Measurements from ENCODE around the gene H2BK1.

Gene H2BK1

DNA sequence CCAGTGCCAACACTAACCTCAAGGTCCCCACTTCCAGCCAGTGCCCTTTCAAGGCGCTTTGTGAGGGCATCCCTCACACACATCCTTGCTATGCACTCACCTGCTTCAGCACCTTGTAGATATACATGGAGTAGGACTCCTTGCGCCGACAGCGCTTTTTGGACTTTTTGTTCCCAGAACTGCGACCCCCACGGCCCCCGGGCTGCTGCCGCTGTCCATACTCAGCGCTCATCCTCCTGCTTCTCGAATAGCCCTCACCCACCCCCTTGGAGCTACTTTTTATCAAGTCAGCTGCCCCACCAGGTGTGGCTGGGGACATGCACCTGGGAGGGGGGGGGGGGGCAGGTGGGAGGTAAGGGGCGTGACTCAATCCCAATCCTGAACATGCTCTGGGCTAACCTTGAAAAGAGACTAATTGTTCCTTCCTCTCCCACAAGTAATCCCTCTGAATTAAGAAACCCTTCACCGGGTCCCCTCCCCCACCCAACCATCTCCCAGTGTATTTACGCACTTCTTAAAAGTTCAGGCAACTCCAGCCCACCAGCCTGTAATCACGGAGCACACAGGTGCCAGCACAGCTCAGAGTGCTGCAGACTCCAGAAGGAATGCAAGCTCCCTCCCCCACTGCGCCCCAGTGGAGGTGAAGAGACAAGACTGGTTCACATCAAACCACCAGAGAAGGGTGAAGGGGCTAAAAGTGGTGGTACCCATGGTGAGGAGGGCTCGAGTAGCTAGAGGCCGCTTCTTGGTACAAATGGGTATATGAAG is at the start of gene H2BK1:
H2BK1 (minus strand) TSS at position 402 of the 768 bp plus-strand sequence; CDS start at position 232, 170 bp downstream.
- DNase-seq (ENCODE audit: low read depth) = no peak

DNA sequence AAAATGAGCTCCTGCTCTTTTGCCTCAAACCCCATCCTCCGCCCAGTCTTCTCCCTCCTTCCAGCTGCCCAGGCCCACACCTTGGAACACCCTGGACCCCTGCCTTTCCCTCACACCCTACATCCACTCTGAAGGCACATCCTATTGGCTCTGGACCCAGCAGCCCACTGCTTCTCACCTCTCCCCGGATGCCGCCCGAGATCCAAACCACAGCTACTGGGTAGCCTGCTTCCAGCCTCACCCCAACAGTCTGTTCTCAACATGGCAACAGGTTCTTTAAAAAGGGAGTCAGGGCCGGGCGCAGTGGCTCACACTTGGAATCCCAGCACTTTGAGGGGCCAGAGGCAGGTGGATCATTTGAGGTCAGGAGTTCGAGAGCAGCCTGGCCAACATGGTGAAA is 47.7 kb upstream of the H2BK1 start:
- no peak for DNase-seq (ENCODE audit: low read depth)

DNA sequence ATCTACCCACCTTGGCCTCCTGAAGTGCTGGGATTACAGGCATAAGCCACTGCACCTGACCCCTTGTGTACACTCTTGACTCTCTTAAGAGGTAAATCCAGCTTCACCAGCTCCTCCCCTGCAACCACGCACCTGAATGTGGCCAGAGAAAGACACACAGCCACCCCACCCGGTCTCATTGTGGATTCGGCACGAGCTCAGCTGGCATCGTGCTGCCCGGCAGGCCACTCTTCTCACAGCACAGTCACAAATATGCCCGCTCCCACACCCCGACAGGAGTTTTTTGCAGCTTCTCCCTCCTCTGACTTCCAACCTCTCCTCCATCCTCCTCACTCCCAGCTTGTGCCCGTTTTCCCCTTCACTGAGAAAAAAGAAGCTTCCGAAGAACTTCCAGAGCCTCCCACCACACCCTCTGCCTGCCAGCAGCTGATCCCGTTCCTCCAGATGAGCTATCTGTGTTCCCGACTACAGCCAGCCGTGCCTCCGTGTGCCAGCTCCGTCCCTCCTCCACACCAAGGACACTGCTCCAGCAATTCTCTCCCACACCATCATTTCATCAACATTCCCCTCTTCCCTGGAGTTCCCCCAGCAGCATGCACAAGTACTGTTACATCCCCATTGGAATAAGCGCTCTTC is 46.2 kb upstream of the H2BK1 start:
- DNase-seq (ENCODE audit: low read depth) = no peak

DNA sequence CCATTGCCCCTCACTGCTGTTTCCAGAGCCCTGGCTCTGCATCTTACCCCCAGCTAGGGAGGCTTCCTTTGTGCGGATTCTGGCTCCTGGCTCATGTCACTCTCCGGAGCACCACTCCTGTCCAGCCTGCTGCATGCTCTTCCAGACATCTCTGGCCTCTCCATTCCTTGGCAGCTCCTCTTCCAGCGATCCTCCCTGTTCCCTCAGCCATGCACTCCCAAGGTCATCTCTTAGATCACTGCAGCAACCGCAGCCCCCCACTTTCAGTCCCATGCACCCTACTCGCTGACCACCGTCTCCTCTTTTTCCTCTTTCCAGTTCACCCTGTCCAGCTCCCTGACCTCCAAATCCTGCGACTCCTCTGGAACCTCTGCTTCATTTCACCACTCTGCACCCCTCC is 45.1 kb upstream of the H2BK1 start:
- no peak for DNase-seq (ENCODE audit: low read depth)

DNA sequence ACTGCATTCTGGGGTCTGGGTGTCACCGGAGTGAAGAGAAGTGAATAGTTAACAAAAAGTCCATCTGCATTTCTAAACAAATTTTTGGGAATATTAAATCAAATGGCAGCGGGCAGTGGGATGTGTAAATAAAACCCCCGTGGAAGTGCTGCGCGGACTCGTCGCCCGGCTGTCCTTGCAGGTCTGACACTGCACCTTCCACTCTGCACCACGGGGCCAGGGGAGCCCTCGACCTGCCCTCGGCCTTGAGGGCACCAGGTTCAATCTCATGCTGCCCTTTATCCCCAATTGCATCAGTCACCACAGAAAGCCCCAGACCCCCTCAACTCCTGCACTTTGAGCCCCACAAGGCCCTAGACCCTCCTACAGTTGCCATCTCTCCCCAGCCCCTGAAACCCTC is 44.6 kb upstream of the H2BK1 start:
- DNase-seq (ENCODE audit: low read depth) = no peak

DNA sequence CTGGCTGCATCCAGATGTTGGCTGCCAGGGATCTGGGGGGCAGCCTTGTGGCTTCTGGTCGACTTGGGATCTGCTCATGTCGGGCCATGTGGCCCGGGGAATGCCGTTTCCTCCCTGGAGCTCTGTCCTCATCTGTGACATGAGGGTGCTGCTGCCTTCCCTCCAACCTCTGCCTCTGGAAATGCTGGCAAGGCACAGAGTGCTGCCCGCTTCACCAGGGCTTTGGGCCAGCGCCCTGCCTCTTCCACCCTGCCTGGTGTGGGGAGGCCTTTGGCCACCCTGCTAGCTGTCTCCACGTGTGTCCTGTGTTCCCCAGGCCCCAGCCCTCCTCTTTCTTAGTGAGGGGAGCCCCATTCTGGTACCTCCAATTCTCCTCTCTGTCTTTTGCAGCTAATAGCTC is 44.0 kb upstream of the H2BK1 start:
- no peak for DNase-seq (ENCODE audit: low read depth)

DNA sequence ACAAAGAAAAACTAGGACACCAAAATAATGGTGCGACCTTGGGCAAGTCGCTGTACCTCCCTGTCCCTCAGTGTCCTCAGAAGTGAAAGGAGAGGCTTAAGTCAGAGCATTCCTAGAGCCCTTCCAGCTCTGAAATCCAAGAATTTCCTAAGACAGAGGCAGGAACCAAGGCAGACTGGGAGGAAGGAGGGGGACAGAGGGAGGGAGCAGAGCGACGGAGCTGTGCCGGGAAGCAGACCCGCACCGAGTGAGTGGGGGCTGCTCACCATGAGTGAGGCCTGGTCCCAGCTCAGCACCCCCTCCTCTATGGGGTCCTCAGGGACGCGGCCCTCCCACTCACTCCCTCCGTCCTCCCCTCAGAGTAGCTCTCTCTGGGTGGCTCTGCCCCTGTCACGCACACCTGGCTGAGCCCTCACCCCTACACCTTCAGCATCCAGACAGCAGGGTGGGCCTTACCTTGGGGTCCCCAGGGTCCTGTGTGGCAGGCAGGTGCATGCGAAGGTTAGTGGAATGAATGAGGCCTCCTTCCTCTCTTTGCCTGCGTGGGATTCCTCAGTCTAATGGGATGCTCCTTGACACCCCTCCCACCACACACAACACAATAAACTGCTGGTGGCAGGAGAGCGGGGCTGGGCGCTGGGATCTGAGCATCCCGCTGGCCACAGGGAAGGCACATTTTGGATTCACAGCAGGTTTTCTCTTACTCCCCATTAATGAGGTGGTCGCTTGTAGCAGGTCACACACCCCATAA is 42.8 kb upstream of the H2BK1 start:
- DNase-seq (ENCODE audit: low read depth) = no peak

DNA sequence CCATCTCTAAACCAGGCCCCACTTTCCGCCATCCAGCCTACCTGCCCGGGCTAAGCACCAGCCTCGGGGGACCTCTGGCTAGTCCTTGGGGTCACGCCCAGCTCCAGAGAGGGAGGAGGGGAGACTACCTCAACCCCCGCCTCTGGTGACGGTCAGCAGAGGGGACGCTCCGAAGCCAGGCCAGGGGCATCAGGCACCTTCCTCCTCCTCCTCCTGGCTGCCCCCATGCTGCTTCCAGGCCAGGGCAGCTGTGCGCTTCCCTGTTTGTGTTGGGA is 42.2 kb upstream of the H2BK1 start:
- no peak for DNase-seq (ENCODE audit: low read depth)

DNA sequence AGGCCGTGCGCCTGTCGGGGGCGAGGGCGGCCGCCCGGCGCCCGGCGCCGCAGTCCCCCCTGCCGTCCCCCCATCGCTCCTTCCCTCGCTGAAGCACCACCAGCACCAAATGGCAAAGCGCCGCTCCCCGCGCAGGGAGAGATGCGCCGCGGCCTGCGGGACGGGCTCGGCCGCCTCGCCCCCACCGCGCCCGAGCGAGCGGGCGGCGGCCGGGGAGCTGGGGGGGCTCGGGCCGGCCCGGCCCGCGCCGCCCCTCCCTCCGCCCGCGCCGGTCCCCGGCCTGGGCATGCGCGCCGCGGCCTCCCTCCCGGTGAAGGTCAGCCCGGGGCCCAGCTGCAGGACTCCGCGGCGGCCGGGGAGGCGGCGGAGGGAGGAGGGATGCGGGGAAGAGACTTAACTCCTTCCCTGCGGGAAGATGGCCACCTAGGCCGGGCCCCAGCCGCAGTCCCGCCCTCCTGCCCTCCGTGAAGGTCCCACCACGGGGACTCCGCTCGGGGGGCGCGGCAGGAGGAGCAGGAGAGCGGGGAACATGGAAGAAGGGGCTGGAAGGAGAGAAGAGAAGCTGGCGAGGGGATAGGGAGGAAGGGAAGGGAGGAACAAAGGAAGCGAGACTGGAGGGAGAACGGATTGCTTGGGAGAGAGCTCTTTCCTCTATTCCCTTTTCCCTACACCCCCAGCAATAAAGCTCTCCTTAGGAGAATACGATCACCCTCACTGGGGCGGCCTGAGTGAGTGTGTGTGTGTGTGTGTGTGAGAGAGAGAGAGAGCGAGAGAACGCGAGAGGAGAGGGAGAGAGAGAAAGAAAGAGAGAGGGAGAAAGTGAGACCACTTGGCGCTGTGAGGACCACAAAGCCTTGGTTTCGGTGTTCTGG is 41.6 kb upstream of the H2BK1 start:
- DNase-seq (ENCODE audit: low read depth) = no peak

DNA sequence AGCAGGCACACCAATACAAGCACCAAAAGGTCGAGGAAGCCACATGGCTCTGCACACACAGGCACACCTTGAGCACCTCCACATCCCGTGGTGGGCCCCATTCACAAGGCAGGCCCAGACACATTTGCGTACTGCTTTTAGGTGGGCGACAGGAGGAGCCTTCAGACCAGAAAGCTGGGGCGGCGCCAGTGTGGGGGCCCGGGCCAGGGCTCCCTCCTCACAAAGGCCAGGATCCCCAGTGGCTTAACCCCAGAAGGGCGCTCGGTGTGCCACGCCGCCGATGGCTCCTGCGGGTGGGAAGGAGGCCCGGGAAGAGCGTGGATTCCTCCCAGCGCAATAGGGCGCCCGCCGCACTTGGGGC is 41.0 kb upstream of the H2BK1 start:
- DNase-seq (ENCODE audit: low read depth) = no peak

DNA sequence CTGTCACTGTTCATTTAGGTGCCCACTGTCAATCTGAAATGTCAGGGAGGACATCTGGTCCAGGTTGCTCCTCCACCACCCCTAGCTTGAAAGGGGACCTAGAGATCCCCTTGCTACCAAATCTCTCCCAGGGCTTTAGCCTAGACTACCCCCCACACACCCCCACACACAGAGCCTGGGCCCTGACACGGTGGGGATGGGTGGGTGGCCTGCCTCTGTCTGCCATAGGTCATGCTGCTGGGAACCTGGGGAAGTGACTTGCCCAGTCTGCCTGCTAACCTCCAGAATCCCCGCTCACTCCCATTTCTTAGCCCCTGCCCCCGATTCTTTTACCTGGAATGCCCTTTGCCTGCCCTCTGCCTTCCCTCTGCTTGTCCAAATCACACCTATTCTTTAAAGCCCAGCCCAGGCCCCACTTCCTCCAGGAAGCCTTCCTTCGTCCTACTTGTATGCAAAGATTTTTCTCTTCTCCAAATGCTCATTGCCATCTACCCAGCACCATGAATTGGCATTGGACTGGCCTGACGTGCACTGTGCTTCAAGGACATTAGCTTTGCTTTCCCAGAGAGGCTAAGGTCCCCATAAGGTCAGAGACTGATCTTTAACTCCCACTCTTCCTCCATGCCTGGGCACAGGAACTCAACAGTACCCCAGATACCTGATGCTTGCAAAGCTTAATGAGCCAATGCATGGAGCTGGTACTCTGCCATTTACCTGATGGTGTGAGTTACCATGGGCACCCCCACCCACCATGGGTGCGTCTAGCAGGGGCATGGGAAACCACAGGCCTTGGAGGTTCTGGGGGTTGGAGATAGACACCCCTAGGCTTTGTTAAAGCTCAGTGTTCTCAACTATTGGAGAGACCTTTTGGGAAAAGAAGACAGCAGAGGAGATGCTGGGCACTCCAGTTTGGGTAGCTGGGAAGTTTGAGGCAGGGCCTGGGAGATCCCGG is 40.2 kb upstream of the H2BK1 start:
- DNase-seq (ENCODE audit: low read depth) = no peak

DNA sequence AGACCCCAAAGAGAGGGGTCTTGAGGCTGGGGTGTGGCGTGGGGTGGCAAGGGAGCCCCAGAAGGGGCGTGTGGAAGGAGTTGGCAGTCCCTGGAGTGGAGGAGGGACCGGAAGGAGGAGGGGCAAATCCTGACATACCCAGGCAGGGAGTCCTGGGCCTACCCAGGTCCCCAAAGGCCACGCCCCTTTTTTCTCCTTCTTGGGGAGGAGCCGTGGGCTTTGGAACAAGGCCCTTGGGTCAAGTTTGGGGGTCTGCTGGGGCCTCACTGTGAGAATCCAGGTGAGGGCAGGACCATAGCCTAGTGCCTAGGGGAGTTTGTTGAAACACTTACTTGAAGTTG is 39.4 kb upstream of the H2BK1 start:
- no peak for DNase-seq (ENCODE audit: low read depth)

DNA sequence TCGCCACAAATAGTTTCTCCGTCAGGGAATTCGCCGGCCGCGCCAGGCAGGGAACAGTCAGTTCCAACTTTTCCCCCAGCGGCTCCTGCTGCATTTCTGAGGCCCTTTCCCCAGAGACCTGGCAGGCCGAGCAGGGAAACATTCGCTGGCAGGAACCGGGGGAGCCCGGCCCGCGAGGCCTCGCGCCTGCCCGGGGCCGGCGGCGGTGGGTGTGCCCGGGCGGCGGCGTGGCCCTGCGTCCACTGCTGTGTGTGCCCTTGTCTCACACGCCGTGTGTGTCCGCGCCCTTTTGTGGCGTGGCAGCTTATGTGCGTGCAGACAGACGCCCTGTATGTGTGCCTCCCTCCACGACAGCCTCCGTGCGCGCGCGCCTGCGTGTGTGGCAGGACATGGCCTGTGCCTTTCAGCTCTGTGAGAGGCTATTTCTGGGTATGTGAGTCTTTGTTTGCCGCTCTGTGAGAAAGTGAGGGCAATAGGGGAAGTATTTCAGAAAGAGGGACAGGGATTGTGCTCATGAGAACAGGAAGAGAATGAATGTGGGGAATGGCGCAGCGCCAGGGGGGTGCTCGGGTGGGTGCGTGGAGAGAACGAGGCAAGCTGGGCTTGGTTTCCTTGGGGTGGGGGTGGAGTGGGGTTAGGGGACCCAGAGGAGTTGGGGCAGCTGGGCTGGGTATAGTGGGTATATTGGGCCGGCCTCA is 38.9 kb upstream of the H2BK1 start:
- DNase-seq (ENCODE audit: low read depth) = no peak

DNA sequence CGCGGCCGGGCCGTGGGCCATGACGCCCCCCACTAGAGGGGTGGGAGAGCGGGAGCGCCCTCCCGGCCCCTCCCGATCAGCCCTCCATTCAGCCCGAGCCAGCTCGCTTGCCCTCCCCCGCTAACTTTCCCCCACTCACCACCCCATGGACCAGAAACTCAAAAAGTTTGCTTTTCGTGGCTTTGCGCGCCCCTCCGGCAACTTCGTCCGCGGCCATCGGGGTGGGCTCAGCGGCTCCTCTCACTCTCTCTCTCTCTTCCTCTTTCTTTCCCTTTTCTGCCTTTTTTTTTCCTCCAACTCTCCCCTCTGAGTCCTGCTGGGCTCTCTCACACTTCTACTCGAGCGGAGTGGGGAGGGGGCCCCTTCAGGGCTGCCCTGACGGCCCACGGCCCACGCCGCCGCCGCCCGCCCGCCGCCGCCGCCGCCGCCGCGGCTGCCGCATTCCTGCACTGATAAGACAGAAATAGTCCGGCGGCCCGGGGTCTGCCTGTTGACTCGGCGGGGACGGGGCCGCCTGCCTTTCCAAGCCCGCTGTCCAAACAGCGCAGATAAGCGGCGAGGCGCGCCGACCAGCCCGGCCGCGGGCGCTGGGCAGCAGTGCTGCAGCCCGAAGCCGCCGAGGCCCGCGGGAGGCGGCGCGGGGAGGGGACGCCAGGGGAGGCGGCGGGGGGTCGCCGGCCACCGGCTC is 38.2 kb upstream of the H2BK1 start, which contains the start of gene SMARCD3:
SMARCD3 (minus strand) TSS at position 349 of the 688 bp plus-strand sequence; CDS start at position 217, 132 bp downstream.
- no peak for DNase-seq (ENCODE audit: low read depth)

DNA sequence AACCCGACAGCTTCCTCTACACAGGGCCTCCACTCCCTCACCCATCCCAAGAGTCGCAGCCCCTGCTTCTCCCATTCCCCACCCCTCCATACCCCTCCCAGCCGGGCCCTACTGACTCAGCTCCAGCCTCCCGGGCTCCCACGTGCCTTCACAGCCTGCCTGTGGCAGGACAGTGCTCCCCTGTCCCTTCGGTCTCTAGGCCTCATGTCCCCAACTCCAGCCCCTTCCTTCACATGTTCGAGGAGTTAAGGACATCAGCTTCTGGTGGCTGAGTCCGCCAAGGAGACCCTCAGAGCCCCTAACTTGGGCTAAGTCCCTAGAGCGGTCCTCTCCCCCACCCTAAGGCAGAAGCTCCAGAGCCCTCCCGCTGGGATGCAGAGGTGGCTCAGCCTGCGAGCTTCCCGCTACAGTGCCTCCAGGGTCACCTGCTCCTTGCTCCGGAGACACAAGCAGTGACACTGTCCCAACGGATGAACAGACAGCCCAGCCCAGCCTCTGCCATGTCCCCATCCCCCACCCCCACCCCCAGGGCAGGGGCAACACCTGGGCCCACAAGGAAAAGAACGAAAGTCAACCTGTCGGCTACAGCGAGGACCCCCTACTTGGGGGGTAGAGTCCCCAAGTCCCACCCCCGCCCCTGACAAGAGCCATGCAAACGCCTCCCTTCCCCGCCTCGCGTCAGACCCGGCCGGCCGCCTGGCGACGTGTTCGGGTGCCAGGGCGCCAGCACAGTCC is 37.5 kb upstream of the H2BK1 start:
- DNase-seq (ENCODE audit: low read depth) = no peak

DNA sequence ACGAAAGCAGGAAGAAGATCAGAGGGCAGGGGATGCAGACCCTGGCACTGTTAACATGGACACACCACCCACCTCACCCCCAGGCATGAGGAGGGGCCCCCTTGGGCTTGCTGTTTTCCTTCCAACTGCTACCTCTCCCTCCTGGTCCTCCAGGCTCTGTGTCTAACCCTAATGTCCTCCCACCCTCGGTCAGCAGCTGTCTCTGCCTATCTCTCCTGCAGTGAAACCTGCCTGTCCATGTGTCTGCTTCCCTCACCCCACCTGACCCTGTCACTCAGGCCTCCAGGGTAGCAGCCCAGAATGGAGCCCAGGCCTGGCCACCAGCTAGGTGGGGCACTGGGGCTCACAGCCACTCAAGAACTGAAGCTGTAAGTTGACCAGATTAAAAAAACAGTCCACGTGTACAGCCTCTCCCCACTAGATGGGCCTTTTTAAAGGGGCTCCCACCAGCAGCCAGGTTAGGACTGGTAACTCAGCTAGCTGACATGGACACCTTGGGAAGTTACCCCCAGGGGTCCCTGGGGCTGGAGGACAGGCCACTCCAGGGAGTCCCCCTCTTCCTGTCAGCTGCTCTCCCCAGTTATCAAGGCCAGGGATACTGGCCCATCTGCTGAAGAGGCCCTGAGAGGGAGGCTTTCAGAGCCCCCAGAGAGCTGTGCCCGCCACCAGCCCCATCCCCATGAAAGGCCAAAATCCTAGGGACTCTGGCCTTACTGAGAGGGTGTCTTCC is 36.7 kb upstream of the H2BK1 start:
- no peak for DNase-seq (ENCODE audit: low read depth)

DNA sequence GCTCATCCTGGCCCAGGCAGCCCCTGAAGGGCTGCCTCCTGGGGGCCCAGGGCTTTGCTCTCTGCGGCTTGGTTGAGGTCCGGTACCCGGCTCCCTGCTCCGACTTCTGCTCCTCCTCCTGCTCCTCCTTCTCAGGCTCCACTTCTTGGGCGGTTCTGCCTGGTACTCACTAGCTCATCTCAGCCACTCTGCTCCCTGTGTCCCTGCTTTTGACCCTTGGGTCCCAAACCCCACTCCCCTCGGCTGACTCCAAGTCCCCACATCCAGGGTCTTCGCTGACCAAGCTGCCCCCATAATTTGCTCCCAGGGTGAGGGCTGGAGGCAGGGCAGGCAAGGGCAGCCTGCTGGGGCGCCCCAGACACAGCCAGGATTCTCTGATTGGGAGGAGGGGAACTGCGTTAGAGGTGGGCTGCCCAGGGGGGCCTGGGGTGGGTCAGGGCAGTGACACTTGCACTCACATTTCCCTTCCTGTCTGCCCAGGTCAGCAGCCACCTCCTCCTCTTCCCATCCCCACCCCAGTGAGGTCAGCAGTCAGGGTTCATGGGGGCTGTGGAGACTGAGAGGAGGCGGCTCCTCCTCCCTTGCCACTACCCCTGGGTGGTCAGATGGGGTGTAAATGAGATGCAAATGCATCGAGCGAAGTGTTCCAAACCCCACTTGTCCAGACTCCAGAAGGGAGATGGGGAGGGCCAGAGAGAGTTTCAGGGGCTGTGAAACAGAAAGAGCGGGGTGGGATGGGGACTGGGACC is 36.0 kb upstream of the H2BK1 start:
- DNase-seq (ENCODE audit: low read depth) = no peak

Measured in activated gamma-delta T cell treated with anti-CD3 and anti-CD28 coated beads, Interleukin-2, amount 50 U/mL, for 16 hours (primary cell).